ENCODE measurements around the gene BET1L. TPM values are rescaled to one million over a fixed set of nuclear protein-coding genes. Genes with fewer than 3 reads are reported as not detected.
A peak's percentile ranks its signal among the peaks of the same experiment; 100 is the strongest.

The BET1L gene
- total and polyA plus RNA-seq, 8 donors, result 36.1 to 53.6 (median 43.4) TPM

- Histone ChIP-seq H3K36me3 (peaks cover 0 to 40% of the 10 kb centered on the region in 2 donors), H3K9me3 (no peaks in the 10 kb centered on the region), H3K27ac (no peak overlapping the region), H3K4me1 (peaks cover 0 to 43% of the 10 kb centered on the region in 2 donors), H3K4me3 (no peak overlapping the region), H3K27me3 (no peaks in the 10 kb centered on the region)
- intact Hi-C loops (cut with DNase I), result no loop called here
- no peak for TF ChIP-seq CTCF (IDR thresholded peaks at IDR 0.05)
- no peak for ATAC-seq
- peak in 1 of 4 donors; percentile 70 for DNase-seq
These were observed 6.8 kb downstream of the BET1L start for GRCh38 chr11:200224-201003.

GRCh38 chr11:199782-200181 lies 7.4 kb downstream of the BET1L start:
- Histone ChIP-seq H3K36me3 (peaks cover 0 to 34% of the 10 kb centered on the region in 2 donors), H3K27ac (no peak overlapping the region), H3K4me3 (no peak overlapping the region), H3K4me1 (peaks cover 0 to 36% of the 10 kb centered on the region in 2 donors), H3K27me3 (no peaks in the 10 kb centered on the region), H3K9me3 (no peaks in the 10 kb centered on the region)
- ATAC-seq (no peak), DNase-seq (peak in 1 of 4 donors; percentile 51)
- intact Hi-C loops (cut with DNase I), result no loop called here
- no peak for TF ChIP-seq CTCF (IDR thresholded peaks at IDR 0.05)

GRCh38 chr11:199004-199581 lies 8.1 kb downstream of the BET1L start:
- TF ChIP-seq CTCF (IDR thresholded peaks at IDR 0.05), result no peak
- Histone ChIP-seq H3K4me1 (peaks cover 0 to 29% of the 10 kb centered on the region in 2 donors), H3K27ac (no peak overlapping the region), H3K27me3 (no peaks in the 10 kb centered on the region), H3K4me3 (no peak overlapping the region), H3K36me3 (peaks cover 0 to 27% of the 10 kb centered on the region in 2 donors), H3K9me3 (no peaks in the 10 kb centered on the region)
- intact Hi-C loops (cut with DNase I), result no loop called here
- ATAC-seq, result no peak
- peak in 2 of 4 donors; percentile 19 to 71 for DNase-seq

- peak in 2 of 4 donors; percentile 16 to 66 for DNase-seq
- TF ChIP-seq CTCF (IDR thresholded peaks at IDR 0.05), result no peak
- H3K27me3 ChIP-seq, result no peaks in the 10 kb centered on the region
- H3K4me1 ChIP-seq, result peaks cover 0 to 22% of the 10 kb centered on the region in 2 donors
- no peak overlapping the region for H3K27ac ChIP-seq
- no peaks in the 10 kb centered on the region for H3K9me3 ChIP-seq
- H3K36me3 ChIP-seq, result peaks cover 0 to 19% of the 10 kb centered on the region in 2 donors
- ATAC-seq, result no peak
- no peak overlapping the region for H3K4me3 ChIP-seq
- intact Hi-C loops (cut with DNase I), result no loop called here
These were observed 8.9 kb downstream of the BET1L start for GRCh38 chr11:198236-198806.

GRCh38 chr11:197741-198235 lies 9.4 kb downstream of the BET1L start:
- TF ChIP-seq CTCF (IDR thresholded peaks at IDR 0.05), result no peak
- intact Hi-C loops (cut with DNase I), result no loop called here
- no peak overlapping the region for H3K27ac ChIP-seq
- peaks cover 0 to 17% of the 10 kb centered on the region in 2 donors for H3K4me1 ChIP-seq
- H3K9me3 ChIP-seq, result no peaks in the 10 kb centered on the region
- H3K4me3 ChIP-seq, result no peak overlapping the region
- DNase-seq (peak in 1 of 4 donors; percentile 41), ATAC-seq (no peak)
- H3K27me3 ChIP-seq, result no peaks in the 10 kb centered on the region
- peaks cover 0 to 14% of the 10 kb centered on the region in 2 donors for H3K36me3 ChIP-seq
